ENCODE results near the gene KBTBD2.
"Not testable (repeated sequence)": the region's sequence is repeated elsewhere in the genome, so short reads cannot be mapped to it uniquely, and the experiment has no call there.

KBTBD2 gene

GRCh38 chr7:32891043-32891799 is at the start of gene KBTBD2:
KBTBD2 (minus strand) TSS chr7:32891760; CDS start chr7:32879604, 12,156 bp downstream.
- DNase-seq: peak; percentile 70 to 76

- peak in 1 of 2 experiments; percentile 60 for DNase-seq
These were observed 49.6 kb upstream of the KBTBD2 start for GRCh38 chr7:32941181-32941580.

GRCh38 chr7:32937344-32938174 is 46.0 kb upstream of the KBTBD2 start:
- peak; percentile 69 to 82 for DNase-seq

GRCh38 chr7:32936689-32937088 is 45.1 kb upstream of the KBTBD2 start:
- no peak for DNase-seq

- DNase-seq: no peak
These were observed 44.0 kb upstream of the KBTBD2 start for GRCh38 chr7:32935558-32935957.

- DNase-seq: no peak
These were observed 38.8 kb upstream of the KBTBD2 start for GRCh38 chr7:32930378-32930777.

GRCh38 chr7:32929430-32930143 is 38.0 kb upstream of the KBTBD2 start:
- no peak for DNase-seq

- DNase-seq: no peak
These were observed 37.3 kb upstream of the KBTBD2 start for GRCh38 chr7:32928785-32929298.

GRCh38 chr7:32921896-32922295 is 30.3 kb upstream of the KBTBD2 start:
- no peak for DNase-seq

GRCh38 chr7:32916994-32917393 is 25.4 kb upstream of the KBTBD2 start:
- DNase-seq: not testable (repeated sequence)

- peak; percentile 72 to 86 for DNase-seq
These were observed 24.4 kb upstream of the KBTBD2 start for GRCh38 chr7:32916006-32916405.

- no peak for DNase-seq
These were observed 23.5 kb upstream of the KBTBD2 start for GRCh38 chr7:32915041-32915536.

- DNase-seq: no peak
These were observed 22.6 kb upstream of the KBTBD2 start for GRCh38 chr7:32914184-32914583.

- no peak for DNase-seq
These were observed 18.6 kb upstream of the KBTBD2 start for GRCh38 chr7:32910195-32910594.

GRCh38 chr7:32905175-32905662 is 13.7 kb upstream of the KBTBD2 start:
- peak; percentile 22 to 68 for DNase-seq

GRCh38 chr7:32901629-32902028 is 10.1 kb upstream of the KBTBD2 start:
- no peak for DNase-seq

- DNase-seq: no peak
These were observed 9.0 kb upstream of the KBTBD2 start for GRCh38 chr7:32900433-32900995.

- DNase-seq: not testable (repeated sequence)
These were observed 5.8 kb upstream of the KBTBD2 start for GRCh38 chr7:32897376-32897775.

- no peak for DNase-seq
These were observed 5.2 kb upstream of the KBTBD2 start for GRCh38 chr7:32896564-32897347.

- no peak for DNase-seq
These were observed 2.6 kb upstream of the KBTBD2 start for GRCh38 chr7:32894171-32894570.

GRCh38 chr7:32893722-32894121 is 2.2 kb upstream of the KBTBD2 start:
- no peak for DNase-seq

GRCh38 chr7:32893207-32893524 is 1.6 kb upstream of the KBTBD2 start:
- no peak for DNase-seq

Data from NCI-H524 (cell line).